ENCODE measurements around the gene ADCY4. TPM values are rescaled to one million over a fixed set of nuclear protein-coding genes. Genes with fewer than 3 reads are reported as not detected.

ADCY4 gene
- total and polyA plus RNA-seq, 4 donors = 22.6 to 42.8 (median 36.0) TPM

GRCh38 chr14:24339284-24340151 is 4.6 kb upstream of the ADCY4 start, which contains the start of gene RIPK3:
Gene RIPK3, minus strand, starts transcription at chr14:24339991. Its CDS starts 165 bp downstream, at chr14:24339826.
- H3K36me3 ChIP-seq (ENCODE audit: control insufficient read depth in 4 of 4, insufficient read depth in 4 of 4, low read length in 4 of 4) = peaks cover 0 to 5% (median 0%) of the 10 kb centered on the region in 4 donors
- H3K9me3 ChIP-seq (ENCODE audit: control insufficient read depth in 4 of 4, insufficient read depth in 3 of 4, low read length in 3 of 4) = no peaks in the 10 kb centered on the region
- H3K4me1 ChIP-seq (ENCODE audit: control insufficient read depth in 5 of 5, insufficient read depth in 5 of 5, low read length in 5 of 5) = peaks cover 0 to 22% (median 11%) of the 10 kb centered on the region in 5 donors
- H3K4me3 ChIP-seq = peak within 1 kb of the TSS; percentile 44
- TF ChIP-seq CTCF (IDR thresholded peaks at IDR 0.05; ENCODE audit: control extremely low read depth, extremely low read depth) = no peak
- 6% methylated on average over 51 of the region's 51 CpGs for WGBS, 2 donors
- H3K27me3 ChIP-seq (ENCODE audit: control insufficient read depth in 3 of 3, insufficient read depth in 3 of 3, low read length in 2 of 3) = peaks cover 0 to 65% (median 48%) of the 10 kb centered on the region in 3 donors
- peak within 1 kb of the TSS in 1 of 2 donors; percentile 80 for H3K27ac ChIP-seq (ENCODE audit: low read depth in 1 of 2, low read length in 1 of 2)
- ATAC-seq (ENCODE audit: insufficient read depth, low FRiP score) (peak; percentile 66), DNase-seq (peak in 2 of 3 donors; percentile 18 to 38)
- H3K9ac ChIP-seq (ENCODE audit: insufficient read depth in 1 of 2, low read length in 2 of 2) = peak within 1 kb of the TSS; percentile 5 to 44

- TF ChIP-seq CTCF (IDR thresholded peaks at IDR 0.05; ENCODE audit: control extremely low read depth, extremely low read depth) = no peak
- Histone ChIP-seq H3K4me3 (no peak overlapping the region), H3K4me1 (ENCODE audit: control insufficient read depth in 5 of 5, insufficient read depth in 5 of 5, low read length in 5 of 5) (peaks cover 0 to 22% (median 15%) of the 10 kb centered on the region in 5 donors), H3K9me3 (ENCODE audit: control insufficient read depth in 4 of 4, insufficient read depth in 3 of 4, low read length in 3 of 4) (no peaks in the 10 kb centered on the region), H3K36me3 (ENCODE audit: control insufficient read depth in 4 of 4, insufficient read depth in 4 of 4, low read length in 4 of 4) (peaks cover 0 to 5% (median 0%) of the 10 kb centered on the region in 4 donors), H3K27ac (ENCODE audit: low read depth in 1 of 2, low read length in 1 of 2) (peak overlapping the region in 1 of 2 donors; percentile 80), H3K27me3 (ENCODE audit: control insufficient read depth in 3 of 3, insufficient read depth in 3 of 3, low read length in 2 of 3) (peaks cover 0 to 69% (median 52%) of the 10 kb centered on the region in 3 donors), H3K9ac (ENCODE audit: insufficient read depth in 1 of 2, low read length in 2 of 2) (peak overlapping the region in 1 of 2 donors; percentile 5)
- 76 to 80% methylated on average over 14 of the region's 14 CpGs for WGBS, 2 donors
- DNase-seq (no peak), ATAC-seq (ENCODE audit: insufficient read depth, low FRiP score) (no peak)
Observed at GRCh38 chr14:24338843-24339242, 4.0 kb upstream of the ADCY4 start.

GRCh38 chr14:24337824-24338175 is 2.9 kb upstream of the ADCY4 start:
- Histone ChIP-seq H3K9me3 (ENCODE audit: control insufficient read depth in 4 of 4, insufficient read depth in 3 of 4, low read length in 3 of 4) (no peaks in the 10 kb centered on the region), H3K9ac (ENCODE audit: insufficient read depth in 1 of 2, low read length in 2 of 2) (no peak overlapping the region), H3K36me3 (ENCODE audit: control insufficient read depth in 4 of 4, insufficient read depth in 4 of 4, low read length in 4 of 4) (peaks cover 0 to 5% (median 0%) of the 10 kb centered on the region in 4 donors), H3K27ac (ENCODE audit: low read depth in 1 of 2, low read length in 1 of 2) (no peak overlapping the region), H3K4me1 (ENCODE audit: control insufficient read depth in 5 of 5, insufficient read depth in 5 of 5, low read length in 5 of 5) (peaks cover 0 to 23% (median 15%) of the 10 kb centered on the region in 5 donors), H3K4me3 (no peak overlapping the region), H3K27me3 (ENCODE audit: control insufficient read depth in 3 of 3, insufficient read depth in 3 of 3, low read length in 2 of 3) (peaks cover 0 to 71% (median 54%) of the 10 kb centered on the region in 3 donors)
- DNase-seq = no peak
- no peak for ATAC-seq (ENCODE audit: insufficient read depth, low FRiP score)
- WGBS, 2 donors = 95 to 96% methylated on average over 8 of the region's 8 CpGs
- TF ChIP-seq CTCF (IDR thresholded peaks at IDR 0.05; ENCODE audit: control extremely low read depth, extremely low read depth) = no peak
